GM04503 (cell line): ENCODE measurements around the gene SLC35A4.
"Not testable (repeated sequence)": the region's sequence is repeated elsewhere in the genome, so short reads cannot be mapped to it uniquely, and the experiment has no call there.

Experiments
- DNase-seq: peaks from one replicate; pipeline ENCODE4 v3.0.0-alpha.2; 2012; ENCODE audit warnings: low read depth

The SLC35A4 gene

DNA sequence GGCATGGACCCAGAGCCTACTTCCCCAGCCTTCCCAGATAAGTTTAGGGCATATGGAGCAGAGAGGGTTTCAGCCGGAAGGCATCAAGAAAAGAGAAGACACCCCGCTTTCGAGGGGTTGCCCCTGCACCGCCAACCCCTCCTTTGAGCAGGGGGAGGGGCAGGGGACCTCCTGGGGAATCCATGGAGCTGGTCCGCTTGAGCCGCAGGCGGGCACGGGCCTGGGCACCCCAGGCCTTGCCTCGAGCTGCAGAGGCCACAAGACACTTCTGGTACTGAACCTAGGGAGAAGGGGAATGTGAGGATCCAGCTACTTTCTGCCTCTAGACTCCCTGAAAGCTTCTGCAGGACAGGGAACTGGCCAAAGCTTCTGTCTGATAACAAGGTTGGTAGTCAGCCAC is 6.1 kb upstream of the SLC35A4 start:
- no peak for DNase-seq

DNA sequence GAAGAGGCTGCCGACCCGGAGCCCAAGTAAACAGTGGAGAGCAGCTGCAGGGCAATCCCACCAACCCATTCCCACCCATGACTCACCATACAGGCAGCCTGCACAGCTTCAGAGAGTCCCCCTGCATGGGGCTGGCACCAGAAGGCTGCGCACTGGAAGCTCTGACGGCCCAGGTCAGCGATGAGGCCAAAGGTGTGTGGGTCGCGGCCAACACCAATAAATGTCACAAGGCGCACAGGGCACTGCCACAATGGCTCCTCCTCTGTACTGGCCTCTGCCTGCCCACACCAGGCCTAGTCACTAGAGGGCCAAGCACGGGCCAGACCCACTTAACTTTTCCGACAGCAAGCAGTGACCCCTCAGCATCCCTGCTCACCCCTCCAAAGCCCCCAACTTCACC is 4.4 kb upstream of the SLC35A4 start:
- DNase-seq = no peak

DNA sequence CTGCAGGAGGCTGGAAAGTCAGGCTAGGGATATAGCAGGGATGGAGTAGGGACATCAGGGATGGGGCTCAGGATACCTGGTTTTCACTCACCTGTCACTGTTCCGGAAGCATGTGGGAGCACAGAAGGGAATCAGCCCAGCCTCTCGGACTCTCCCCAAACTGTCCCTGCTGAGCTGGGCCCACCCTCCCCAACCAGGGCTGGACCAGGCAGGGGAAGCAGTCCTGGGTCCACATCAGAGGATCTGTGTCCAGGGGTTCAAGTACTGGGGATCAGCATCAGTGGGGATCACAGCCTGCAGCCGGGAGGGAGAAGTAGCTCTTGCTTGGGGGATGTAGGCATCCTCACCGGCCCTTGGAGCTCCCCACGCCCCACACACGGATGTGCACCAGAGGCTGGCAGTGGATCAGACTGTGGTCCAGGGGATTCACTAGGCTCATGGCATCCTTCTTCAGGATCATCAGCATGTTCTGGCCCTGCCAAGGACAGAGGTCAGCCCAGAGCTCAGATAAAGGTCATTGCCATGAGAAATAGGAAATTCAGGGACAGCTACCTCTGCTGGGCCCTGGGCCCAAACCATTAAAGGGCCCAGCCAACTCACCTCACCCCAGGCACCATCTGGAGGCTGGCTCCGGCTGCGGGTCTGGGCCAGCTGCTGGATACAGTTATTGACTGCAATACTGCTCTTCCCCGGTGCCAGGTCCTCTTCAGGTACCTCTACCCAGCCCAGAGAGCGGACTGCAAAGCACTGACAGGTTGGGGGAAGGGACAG is 2.7 kb upstream of the SLC35A4 start:
- DNase-seq = no peak

DNA sequence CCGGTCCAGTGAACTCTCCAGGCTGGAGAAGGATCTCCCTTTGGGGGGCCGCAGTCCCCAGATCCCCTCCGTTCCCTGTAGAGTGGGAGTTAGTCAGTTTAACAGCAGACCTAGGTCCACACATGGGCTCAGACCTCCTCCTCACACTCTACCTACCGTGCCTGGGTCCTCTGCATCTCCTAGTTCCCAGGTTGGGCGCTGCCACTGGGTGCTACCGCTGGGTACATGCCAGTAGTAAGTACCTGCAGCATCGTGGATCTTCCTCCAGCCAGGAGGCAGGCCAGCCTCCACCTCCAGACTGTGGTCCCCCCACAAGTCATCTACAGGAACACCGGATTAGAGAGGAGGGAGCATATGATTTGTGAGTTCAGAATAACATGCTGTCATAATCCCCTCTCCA is 1.0 kb upstream of the SLC35A4 start:
- no peak for DNase-seq

DNA sequence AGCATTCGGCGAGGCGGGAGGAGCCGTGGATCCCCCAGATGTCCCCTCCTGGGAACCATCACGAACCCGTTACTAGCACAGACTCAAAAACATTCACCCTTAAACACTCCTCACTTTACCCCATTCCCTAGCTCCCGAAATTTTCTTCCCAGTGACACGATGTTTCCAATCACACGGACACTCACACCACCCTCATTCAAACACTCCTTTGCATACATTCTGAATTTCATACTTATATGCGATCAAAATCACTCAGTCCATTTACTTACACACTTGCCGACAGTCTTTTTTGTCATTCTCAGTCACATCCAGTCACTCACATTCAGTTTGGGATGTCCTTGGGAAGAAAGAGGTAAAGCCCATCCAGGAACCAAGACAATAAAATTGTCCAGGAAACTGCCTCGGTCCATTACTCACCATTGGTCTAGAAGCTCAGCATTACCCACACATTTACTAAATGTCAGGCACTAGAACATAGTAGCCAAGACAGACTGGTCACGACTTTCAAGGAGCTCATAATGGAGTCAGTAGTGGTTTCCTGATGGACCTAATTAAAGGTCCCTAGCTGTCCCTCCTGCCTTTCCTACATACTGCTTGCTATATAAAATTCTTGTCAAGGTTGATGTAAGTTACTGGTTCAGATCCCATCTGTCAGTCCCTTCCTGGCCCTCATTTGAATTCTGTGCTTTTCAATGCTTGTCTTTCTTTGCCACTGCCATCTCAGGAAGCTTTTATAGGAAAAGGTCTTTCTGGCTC is 574 bp downstream of the SLC35A4 start:
- no peak for DNase-seq

DNA sequence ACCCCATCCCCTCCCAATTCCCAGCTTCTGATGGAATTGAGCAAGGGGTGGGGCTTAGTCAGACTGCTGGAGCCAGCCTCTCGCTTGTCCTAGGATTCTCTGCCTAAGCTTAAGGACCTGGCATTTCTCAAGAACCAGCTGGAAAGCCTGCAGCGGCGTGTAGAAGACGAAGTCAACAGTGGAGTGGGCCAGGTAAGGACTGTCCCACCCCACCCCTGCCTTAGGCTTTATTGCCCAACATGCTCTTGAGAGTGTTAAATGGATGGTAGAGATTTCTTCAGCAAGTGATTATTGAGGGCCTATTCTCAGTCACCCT is 1.1 kb downstream of the SLC35A4 start:
- no peak for DNase-seq

DNA sequence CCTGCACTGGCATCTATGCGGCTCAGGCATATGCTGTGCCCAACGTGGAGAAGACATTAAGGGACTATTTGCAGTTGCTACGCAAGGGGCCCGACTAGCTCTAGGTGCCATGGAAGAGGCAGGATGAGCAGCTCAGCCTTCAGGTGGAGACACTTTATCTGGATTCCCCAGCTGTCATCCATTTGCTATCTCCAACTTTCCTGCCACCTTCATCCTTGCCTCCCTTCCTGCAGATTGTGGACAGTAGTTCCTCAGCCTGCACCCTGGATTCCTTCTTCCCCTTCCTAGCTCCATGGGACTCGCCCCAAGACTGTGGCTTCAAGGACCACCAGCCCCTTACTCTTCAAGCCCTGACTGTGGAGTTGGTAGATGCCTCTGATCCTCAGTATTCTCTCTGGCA is 2.0 kb downstream of the SLC35A4 start:
- no peak for DNase-seq

DNA sequence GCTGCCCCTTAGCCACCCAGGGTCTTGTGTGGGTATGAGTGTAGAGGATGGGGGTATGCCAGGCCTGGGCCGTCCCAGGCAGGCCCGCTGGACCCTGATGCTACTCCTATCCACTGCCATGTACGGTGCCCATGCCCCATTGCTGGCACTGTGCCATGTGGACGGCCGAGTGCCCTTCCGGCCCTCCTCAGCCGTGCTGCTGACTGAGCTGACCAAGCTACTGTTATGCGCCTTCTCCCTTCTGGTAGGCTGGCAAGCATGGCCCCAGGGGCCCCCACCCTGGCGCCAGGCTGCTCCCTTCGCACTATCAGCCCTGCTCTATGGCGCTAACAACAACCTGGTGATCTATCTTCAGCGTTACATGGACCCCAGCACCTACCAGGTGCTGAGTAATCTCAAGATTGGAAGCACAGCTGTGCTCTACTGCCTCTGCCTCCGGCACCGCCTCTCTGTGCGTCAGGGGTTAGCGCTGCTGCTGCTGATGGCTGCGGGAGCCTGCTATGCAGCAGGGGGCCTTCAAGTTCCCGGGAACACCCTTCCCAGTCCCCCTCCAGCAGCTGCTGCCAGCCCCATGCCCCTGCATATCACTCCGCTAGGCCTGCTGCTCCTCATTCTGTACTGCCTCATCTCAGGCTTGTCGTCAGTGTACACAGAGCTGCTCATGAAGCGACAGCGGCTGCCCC is 2.6 kb downstream of the SLC35A4 start:
- no peak for DNase-seq

DNA sequence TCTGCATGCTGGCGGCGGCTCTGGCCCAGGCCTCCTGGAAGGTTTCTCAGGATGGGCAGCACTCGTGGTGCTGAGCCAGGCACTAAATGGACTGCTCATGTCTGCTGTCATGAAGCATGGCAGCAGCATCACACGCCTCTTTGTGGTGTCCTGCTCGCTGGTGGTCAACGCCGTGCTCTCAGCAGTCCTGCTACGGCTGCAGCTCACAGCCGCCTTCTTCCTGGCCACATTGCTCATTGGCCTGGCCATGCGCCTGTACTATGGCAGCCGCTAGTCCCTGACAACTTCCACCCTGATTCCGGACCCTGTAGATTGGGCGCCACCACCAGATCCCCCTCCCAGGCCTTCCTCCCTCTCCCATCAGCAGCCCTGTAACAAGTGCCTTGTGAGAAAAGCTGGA is 3.2 kb downstream of the SLC35A4 start:
- no peak for DNase-seq

DNA sequence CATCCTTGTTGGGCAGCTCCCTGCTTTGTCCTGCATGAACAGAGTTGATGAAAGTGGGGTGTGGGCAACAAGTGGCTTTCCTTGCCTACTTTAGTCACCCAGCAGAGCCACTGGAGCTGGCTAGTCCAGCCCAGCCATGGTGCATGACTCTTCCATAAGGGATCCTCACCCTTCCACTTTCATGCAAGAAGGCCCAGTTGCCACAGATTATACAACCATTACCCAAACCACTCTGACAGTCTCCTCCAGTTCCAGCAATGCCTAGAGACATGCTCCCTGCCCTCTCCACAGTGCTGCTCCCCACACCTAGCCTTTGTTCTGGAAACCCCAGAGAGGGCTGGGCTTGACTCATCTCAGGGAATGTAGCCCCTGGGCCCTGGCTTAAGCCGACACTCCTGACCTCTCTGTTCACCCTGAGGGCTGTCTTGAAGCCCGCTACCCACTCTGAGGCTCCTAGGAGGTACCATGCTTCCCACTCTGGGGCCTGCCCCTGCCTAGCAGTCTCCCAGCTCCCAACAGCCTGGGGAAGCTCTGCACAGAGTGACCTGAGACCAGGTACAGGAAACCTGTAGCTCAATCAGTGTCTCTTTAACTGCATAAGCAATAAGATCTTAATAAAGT is 3.9 kb downstream of the SLC35A4 start:
- DNase-seq = no peak

DNA sequence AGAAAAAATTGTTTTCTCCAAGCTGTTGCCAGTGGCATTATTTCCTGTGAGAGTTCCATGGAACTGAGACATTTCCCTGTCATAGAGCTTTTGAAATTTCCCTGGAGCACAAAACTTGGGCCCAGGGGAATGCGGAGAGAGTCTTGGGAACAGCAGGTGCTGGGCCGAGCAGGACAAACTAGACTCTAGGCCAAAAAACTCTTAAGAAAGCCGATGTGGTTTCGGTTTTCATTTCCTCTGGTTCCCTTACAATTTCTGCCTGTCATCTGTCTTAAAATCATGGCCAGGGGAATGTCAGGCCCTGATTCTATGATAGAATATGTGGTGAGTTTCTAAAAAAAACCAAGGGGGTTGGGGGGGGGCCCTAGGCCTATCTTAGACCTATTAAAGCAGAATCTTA is 4.6 kb downstream of the SLC35A4 start:
- no peak for DNase-seq

DNA sequence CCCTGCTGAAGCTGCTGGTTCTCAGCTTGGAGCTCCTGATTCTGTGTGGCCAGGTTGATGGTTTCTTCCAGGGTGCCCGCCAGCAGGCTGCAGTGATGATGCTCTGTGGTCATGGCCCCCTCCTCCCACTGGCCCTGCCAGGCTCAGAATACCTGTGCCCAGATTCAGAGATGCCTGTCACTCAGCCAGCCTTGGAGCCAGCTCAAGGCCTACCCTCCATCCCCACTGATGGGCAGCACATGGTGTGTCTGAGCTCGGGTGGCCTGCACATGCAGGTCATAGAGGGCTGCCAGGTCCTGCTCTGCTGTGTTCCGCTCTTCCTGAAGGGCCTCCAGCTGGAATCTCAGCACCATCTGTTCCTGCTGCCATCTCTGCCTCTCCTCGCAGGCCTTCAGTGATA is 5.4 kb downstream of the SLC35A4 start:
- no peak for DNase-seq

DNA sequence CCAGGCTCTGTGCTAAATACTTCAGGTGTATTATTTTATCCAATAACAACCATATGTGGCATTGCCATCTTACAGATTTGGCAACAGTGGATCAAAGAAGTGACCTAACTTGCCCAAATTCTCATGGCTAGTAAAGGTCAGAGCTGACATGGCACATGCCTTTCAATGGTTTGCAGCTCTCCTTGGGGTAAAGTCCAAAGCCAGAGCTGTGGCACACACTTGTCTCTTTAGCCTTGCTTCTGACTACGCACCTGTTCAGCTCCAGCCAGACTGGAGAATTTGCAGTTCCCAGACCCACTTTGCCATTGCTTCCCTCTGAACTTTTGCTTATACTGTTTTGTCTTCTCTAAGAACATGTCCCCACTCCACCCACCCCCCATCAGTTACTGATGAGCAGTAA is 5.9 kb downstream of the SLC35A4 start:
- DNase-seq = no peak

DNA sequence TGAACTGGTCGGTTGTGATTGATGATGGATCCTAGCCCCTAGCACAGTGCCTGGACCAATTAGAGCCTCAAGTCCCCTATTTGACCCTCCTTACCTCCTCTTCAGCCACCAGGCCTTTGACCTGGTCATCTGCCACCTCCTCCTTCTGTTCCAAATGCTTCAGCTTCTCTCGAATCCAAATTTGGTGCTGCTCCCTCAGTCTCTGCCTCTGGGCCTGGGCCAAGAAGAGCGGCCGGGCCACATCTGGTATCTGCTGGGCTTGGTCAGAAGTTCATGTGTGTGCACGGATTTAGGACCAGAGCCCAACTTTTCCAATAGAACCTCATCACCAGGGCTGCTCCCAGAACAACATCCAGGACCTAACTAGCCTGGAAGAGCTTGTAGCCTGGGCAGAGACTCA is 6.5 kb downstream of the SLC35A4 start:
- no peak for DNase-seq

DNA sequence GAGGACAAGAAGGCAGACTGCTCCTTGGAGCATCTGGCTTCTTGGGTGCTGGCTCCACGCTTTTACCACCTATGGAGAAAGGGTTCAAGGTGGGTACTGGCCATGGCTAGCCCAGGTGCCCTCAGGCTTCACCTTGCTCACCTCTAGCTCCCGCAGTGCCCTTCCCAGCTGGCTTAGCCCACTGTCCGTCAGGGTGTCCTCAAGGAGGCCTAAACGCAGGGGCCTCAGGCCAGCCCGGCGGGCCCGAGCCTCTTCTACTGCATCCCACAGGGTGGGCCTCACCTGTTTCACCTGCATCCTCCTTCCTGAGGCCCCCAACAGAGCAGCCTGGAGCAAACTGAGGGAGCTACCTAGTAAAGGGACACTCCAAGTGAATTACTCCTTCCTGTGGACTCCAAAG is 9.1 kb downstream of the SLC35A4 start:
- no peak for DNase-seq

DNA sequence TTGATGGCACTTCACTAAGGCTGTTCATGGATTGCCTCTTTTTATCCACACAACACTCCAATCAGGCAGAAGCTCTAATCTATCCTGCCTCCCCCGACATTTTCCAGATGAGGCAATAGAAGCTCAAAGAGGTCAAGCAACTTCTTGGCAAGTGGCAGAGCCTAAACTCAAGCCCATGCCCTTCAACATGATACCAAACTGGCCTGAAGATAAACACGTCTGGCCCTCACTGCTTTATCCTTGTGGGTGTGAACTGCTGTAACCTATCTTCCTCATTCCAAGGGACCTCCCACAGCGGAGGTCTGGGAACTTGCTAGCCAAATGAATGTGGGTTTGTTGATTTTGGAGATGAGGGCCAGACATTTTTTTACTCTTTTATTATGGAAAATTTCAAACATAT is 9.5 kb downstream of the SLC35A4 start:
- DNase-seq = no peak

DNA sequence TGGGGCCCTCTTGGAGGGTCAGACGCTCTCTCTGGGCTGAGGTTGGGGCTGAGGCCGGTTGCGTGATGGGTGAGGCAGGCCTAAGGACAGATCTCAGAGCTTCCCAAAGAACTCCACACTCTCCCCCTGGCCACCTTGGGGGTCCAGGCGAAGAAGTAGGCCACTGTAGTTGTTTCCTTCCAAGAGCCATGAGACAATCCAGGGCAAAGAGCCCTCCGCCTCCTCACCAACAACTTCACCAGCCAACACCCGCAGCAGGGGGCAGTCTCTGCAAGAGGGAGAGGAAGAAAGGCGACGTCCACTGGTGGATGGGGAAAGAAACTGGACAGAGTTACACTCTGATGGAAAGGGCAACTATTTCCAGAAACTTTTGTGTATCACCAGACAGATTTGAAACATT is 10.7 kb downstream of the SLC35A4 start:
- no peak for DNase-seq

DNA sequence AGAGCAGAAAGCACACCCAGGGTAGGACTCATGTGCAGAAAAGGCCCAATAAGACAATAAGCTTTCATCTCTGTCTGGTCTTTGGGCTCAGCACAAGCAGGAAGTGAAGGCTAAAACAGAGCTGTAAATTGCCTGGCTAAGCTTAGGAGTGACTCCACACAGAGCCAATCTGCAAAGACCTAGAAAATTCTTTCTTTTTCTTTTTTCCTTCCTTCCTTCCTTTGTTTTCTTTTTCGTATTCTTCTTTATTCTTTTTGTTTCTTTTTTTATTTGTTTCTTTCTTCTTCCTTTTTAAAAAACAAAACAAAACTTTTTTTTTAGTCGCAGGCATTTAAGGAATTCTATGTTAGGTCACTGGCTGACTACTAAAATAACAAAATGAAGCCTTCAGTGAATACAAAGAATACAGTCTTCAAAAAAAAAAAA is 12.2 kb downstream of the SLC35A4 start:
- DNase-seq = no peak

DNA sequence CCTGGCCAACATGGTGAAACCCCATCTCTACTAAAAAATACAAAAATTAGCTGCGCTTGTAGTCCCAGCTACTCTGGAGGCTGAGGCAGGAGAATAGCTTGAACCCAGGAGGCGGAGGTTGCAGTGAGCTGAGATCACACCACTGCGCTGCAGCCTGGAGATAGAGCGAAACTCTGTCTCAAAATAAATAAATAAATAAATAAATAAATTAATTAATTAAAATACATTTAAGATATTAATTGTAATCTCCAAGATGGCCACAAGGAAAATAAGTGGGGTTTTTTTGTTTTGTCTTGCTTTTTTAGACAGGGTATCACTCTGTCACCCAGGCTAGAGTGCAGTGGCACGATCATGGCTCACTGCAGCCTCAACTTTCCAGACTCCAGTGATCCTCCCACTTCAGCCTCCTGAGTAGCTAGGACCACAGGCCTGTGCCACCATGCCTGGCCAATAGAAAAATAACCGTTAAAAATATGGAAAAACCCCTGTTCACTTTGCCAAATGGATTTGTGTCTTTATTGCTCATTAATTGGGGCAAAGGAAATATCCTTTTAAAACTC is 14.6 kb downstream of the SLC35A4 start:
- DNase-seq = not testable (repeated sequence)

DNA sequence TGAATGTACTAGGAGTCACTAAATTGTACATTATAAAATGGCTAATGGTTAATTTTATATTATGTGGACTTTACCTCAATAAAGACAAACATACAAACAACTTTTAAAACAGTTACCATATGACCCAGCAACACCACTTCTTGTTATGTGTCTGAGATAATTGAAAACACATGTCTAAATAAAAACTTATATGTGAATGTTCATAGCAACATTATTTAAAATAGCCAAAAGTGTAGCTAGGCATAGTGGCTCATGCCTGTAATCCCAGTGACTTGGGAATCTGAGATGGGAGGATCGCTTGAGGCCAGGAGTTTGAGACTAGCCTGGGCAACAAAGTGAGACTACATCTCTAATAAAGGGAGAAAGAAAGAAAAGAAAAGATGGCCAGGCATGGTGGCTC is 22.9 kb downstream of the SLC35A4 start:
- no peak for DNase-seq

DNA sequence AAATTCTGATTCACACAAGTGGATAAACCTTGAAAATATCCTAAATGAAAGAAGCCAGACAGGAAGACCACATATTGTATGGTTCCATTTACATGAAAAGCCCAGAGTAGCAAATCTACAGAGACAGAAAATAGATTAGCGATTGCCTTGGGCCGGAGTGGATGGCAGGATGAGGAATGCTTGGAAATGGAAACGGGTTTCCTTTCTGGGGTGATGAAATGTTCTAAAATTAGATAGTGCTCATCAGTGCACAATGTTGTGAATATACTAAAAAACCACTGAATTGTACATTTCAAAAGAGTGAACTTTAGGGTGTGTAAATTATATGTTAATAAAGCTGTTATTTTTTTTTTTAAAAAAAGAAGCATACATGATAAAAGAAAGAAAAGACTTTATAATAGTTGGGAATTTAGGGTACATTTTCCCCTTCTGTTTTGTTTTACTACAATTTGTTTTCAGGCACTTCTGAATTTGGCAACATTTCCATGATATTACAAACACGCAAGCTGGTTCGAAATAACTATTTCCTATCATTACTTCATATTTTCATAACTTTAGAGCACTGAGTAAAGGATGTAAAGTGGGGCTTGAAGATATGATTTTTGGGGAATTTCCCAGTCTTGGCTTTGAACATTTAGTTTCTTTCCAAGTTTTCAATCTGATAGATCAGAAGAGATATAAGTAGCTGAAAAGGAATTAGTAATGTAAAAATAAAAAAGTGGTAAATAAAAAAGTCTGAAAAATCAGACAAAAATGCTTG is 23.9 kb downstream of the SLC35A4 start:
- DNase-seq = no peak

DNA sequence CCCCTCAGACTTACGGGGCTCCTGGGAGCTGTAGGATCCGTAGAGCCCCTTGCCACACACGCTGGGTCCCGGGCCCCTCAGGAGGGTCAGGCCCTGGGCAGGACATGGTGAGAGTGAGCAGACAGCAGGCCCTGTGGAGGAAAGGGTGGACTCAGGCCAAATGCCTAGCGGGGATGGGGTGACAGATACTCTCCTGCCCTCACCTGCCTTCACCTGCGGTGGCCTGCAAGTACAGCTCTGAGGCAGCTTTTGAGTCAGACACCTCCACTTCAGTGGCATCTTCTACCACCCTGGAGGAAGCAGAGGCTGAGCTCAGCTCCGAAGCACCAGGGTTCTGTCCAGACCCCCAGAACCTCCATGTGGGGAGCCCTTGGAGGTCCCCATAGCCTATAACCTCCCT is 26.2 kb downstream of the SLC35A4 start:
- DNase-seq = no peak
